HepG2 (cell line): Measurements from ENCODE around the gene SEC14L1. TPM values are rescaled to one million over a fixed set of nuclear protein-coding genes. Genes with fewer than 3 reads are reported as not detected.

Experiments used
- ATF2 ChIP-seq: sonication (generic); formaldehyde crosslinking; IDR thresholded peaks from 2 replicates; pipeline ENCODE4 v1.4.0; 2020; ENCODE audit warnings: missing genetic modification reagents
- CBFB ChIP-seq: sonication (generic); formaldehyde crosslinking; IDR thresholded peaks from 2 replicates; pipeline ENCODE4 v1.4.0; 2020; ENCODE audit warnings: missing genetic modification reagents
- CENPX ChIP-seq: sonication (generic); formaldehyde crosslinking; IDR thresholded peaks from 2 replicates; pipeline ENCODE4 v1.9.0; 2021; ENCODE audit warnings: mild to moderate bottlenecking, missing genetic modification reagents, moderate library complexity
- FOXK1 ChIP-seq: sonication (generic); formaldehyde crosslinking; IDR thresholded peaks from 2 replicates; pipeline ENCODE4 v1.4.0; 2020; ENCODE audit warnings: low read depth, missing genetic modification reagents, borderline replicate concordance
- GATAD1 ChIP-seq: IDR thresholded peaks from 2 replicates; pipeline ENCODE4 v1.6.1; 2016; ENCODE audit warnings: missing genetic modification reagents, missing compliant biosample characterization
- HES4 ChIP-seq: sonication (generic); formaldehyde crosslinking; IDR thresholded peaks from 2 replicates; pipeline ENCODE4 v1.9.0; 2021; ENCODE audit warnings: mild to moderate bottlenecking, missing genetic modification reagents, borderline replicate concordance
- MBD4 ChIP-seq: IDR thresholded peaks from 2 replicates; pipeline ENCODE4 v1.6.1; 2012; ENCODE audit warnings: low read length, inconsistent platforms, borderline replicate concordance
- NFKBIZ ChIP-seq: IDR thresholded peaks from 2 replicates; pipeline ENCODE4 v1.6.1; 2018; ENCODE audit warnings: missing genetic modification reagents, missing compliant biosample characterization
- NFYC ChIP-seq: IDR thresholded peaks from 2 replicates; pipeline ENCODE4 v1.6.1; 2016; ENCODE audit warnings: missing genetic modification reagents, missing compliant biosample characterization
- RARG ChIP-seq: sonication (generic); formaldehyde crosslinking; IDR thresholded peaks from 2 replicates; pipeline ENCODE4 v1.4.0; 2020; ENCODE audit warnings: low read depth, mild to moderate bottlenecking, missing genetic modification reagents
- SP1 ChIP-seq, 2 experiments: fragments of 450-650 bp in 1 of 2; sonication (generic) in 1 of 2; formaldehyde crosslinking in 1 of 2; IDR thresholded peaks; 2 replicates each; pipeline versions ENCODE4 v1.4.0 to v1.6.1; 2016 to 2020; ENCODE audit warnings: missing genetic modification reagents in 1 of 2
- TFDP1 ChIP-seq: IDR thresholded peaks from 2 replicates; pipeline ENCODE4 v1.6.1; 2016; ENCODE audit warnings: missing compliant biosample characterization, missing genetic modification reagents, borderline replicate concordance
- ZFP90 ChIP-seq: sonication (generic); formaldehyde crosslinking; IDR thresholded peaks from 2 replicates; pipeline ENCODE4 v1.8.0; 2022; ENCODE audit warnings: missing genetic modification reagents, mild to moderate bottlenecking, inconsistent platforms, borderline replicate concordance
- ZNF143 ChIP-seq: sonication (generic); formaldehyde crosslinking; IDR thresholded peaks from 2 replicates; pipeline ENCODE4 v1.4.0; 2020; ENCODE audit warnings: missing genetic modification reagents
- ZNF496 ChIP-seq: sonication (generic); formaldehyde crosslinking; IDR thresholded peaks from 2 replicates; pipeline ENCODE4 v1.8.1; 2023; ENCODE audit warnings: mild to moderate bottlenecking, moderate library complexity, missing genetic modification reagents; ENCODE audit not compliant: insufficient replicate concordance
- polyA plus RNA-seq, 8 experiments: library from polyadenylated mRNA; depleted of rRNA in 3 of 8; stranded (reverse) in 7 of 8; unstranded in 1 of 8; fragments of >200 nt; fragmentation: Illumina TruSeq in 4 of 8; extraction: Trizol in 4 of 8; gene quantifications; 2 replicates each; pipeline versions ENCODE4 v1.2.1 to v1.2.3, GENCODE V29; 2011 to 2016; ENCODE audit warnings: low read depth in 4 of 8, missing spikeins in 1 of 8, mixed read lengths in 1 of 8; ENCODE audit not compliant: insufficient read depth in 1 of 8
- total RNA-seq, 5 experiments: library from RNA; depleted of rRNA; stranded (reverse); fragments of >200 nt; fragmentation: Illumina TruSeq; extraction: Trizol; gene quantifications; 2 replicates each; pipeline ENCODE4 v1.2.3, GENCODE V29; 2016; ENCODE audit warnings: low read depth in 1 of 5
- TF ChIP-seq, protein P1 (sequence below): sonication (generic); formaldehyde crosslinking; IDR thresholded peaks from 2 replicates; pipeline ENCODE4 v1.4.0; 2020; ENCODE audit warnings: low read depth, missing genetic modification reagents
- TF ChIP-seq, protein P2 (sequence below): sonication (generic); formaldehyde crosslinking; IDR thresholded peaks from 2 replicates; pipeline ENCODE4 v1.5.0; 2020; ENCODE audit warnings: missing genetic modification reagents
- TF ChIP-seq, protein P3 (sequence below): sonication (generic); IDR thresholded peaks from 2 replicates; pipeline ENCODE4 v1.6.1; 2016; ENCODE audit warnings: low read depth, borderline replicate concordance
- TF ChIP-seq, protein P4 (sequence below): sonication (generic); formaldehyde crosslinking; IDR thresholded peaks from 2 replicates; pipeline ENCODE4 v1.5.0; 2020; ENCODE audit warnings: missing genetic modification reagents

SEC14L1 gene
- total and polyA plus RNA-seq, 2 of the 13 experiments (the other 11 are each of a cell fraction or from before 2014, with no cell fraction given) = 26.3 to 43.9 TPM

DNA sequence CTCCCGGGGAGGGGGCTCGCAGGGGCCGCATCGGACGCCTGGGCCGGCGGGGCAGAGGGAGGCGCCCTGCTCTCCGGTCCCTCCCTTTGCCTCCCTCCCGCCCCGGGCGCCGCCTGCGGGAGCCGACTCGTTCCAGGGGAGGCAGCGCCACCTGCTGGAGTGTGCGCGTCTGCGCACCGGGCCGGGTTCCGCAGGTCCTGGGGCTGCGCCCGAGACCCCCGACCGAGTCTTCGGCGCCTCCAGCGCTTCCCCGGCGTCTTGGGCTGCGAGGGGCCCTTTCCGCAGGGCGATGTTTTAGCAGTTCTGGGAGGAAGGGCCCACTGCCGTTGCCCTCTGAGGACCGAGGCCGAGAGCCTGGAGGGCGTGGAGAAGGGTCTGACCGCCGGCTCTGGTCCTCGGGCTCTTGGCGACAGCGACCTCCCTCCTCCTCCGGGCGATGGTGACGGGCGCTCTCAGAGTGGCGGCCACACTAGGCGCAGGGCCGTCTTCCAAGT is 106.3 kb downstream of the SEC14L1 start (continued):
- TF ChIP-seq TFDP1 (CRISPR knock-in tag) (peak; percentile 43; the same call in 1 of the 2 replicates), ZNF143 (CRISPR knock-in tag) (no peak), FOXK1 (CRISPR knock-in tag) (no peak), ZFP90 (CRISPR knock-in tag) (peak; percentile 59; the same call in 1 of the 2 replicates), SP1 (IDR thresholded peaks at IDR 0.05) (no peak), SP1 (CRISPR knock-in tag; IDR thresholded peaks at IDR 0.05) (0 out of 2 replicates have a peak, but pooled peaks have one; percentile 45), CENPX (CRISPR knock-in tag) (no peak), HES4 (CRISPR knock-in tag) (peak; percentile 34; the same call in 1 of the 2 replicates), ZNF496 (CRISPR knock-in tag) (no peak), GATAD1 (CRISPR knock-in tag) (peak; percentile 54), NFKBIZ (CRISPR knock-in tag) (0 out of 2 replicates have a peak, but pooled peaks have one; percentile 24), CBFB (CRISPR knock-in tag) (peak; percentile 41; the same call in 1 of the 2 replicates), MBD4 (no peak), RARG (CRISPR knock-in tag) (no peak), NFYC (CRISPR knock-in tag) (no peak), ATF2 (CRISPR knock-in tag) (0 out of 2 replicates have a peak, but pooled peaks have one; percentile 29)
- TF ChIP-seq, protein P1, sequence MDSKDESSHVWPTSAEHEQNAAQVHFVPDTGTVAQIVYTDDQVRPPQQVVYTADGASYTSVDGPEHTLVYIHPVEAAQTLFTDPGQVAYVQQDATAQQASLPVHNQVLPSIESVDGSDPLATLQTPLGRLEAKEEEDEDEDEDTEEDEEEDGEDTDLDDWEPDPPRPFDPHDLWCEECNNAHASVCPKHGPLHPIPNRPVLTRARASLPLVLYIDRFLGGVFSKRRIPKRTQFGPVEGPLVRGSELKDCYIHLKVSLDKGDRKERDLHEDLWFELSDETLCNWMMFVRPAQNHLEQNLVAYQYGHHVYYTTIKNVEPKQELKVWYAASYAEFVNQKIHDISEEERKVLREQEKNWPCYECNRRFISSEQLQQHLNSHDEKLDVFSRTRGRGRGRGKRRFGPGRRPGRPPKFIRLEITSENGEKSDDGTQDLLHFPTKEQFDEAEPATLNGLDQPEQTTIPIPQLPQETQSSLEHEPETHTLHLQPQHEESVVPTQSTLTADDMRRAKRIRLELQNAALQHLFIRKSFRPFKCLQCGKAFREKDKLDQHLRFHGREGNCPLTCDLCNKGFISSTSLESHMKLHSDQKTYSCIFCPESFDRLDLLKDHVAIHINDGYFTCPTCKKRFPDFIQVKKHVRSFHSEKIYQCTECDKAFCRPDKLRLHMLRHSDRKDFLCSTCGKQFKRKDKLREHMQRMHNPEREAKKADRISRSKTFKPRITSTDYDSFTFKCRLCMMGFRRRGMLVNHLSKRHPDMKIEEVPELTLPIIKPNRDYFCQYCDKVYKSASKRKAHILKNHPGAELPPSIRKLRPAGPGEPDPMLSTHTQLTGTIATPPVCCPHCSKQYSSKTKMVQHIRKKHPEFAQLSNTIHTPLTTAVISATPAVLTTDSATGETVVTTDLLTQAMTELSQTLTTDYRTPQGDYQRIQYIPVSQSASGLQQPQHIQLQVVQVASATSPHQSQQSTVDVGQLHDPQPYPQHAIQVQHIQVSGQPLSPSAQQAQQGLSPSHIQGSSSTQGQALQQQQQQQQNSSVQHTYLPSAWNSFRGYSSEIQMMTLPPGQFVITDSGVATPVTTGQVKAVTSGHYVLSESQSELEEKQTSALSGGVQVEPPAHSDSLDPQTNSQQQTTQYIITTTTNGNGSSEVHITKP (CRISPR knock-in tag) = no peak
- TF ChIP-seq, protein P2, sequence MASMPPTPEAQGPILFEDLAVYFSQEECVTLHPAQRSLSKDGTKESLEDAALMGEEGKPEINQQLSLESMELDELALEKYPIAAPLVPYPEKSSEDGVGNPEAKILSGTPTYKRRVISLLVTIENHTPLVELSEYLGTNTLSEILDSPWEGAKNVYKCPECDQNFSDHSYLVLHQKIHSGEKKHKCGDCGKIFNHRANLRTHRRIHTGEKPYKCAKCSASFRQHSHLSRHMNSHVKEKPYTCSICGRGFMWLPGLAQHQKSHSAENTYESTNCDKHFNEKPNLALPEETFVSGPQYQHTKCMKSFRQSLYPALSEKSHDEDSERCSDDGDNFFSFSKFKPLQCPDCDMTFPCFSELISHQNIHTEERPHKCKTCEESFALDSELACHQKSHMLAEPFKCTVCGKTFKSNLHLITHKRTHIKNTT (CRISPR knock-in tag) = no peak
- TF ChIP-seq, protein P3, sequence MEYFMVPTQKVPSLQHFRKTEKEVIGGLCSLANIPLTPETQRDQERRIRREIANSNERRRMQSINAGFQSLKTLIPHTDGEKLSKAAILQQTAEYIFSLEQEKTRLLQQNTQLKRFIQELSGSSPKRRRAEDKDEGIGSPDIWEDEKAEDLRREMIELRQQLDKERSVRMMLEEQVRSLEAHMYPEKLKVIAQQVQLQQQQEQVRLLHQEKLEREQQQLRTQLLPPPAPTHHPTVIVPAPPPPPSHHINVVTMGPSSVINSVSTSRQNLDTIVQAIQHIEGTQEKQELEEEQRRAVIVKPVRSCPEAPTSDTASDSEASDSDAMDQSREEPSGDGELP = no peak
- TF ChIP-seq, protein P4, sequence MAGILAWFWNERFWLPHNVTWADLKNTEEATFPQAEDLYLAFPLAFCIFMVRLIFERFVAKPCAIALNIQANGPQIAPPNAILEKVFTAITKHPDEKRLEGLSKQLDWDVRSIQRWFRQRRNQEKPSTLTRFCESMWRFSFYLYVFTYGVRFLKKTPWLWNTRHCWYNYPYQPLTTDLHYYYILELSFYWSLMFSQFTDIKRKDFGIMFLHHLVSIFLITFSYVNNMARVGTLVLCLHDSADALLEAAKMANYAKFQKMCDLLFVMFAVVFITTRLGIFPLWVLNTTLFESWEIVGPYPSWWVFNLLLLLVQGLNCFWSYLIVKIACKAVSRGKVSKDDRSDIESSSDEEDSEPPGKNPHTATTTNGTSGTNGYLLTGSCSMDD (CRISPR knock-in tag) = no peak
